ENCODE results near the gene CD2.

The CD2 gene

DNA sequence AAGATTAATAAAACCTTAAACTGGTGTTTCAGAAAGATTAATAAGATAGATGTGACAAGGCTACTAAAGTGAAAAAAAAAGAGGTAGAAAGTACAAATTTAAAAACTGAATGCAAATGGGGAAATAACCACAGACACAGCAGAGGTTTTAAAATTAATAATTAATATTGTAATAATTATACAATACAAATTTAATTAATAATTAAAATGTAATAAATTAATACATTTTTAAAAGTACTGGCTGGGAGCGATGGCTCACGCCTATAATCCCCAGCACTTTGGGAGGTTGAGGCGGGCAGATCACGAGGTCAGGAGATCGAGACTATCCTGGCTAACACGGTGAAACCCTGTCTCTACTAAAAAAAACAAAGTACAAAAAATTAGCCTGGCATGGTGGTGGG, 26.8 kb downstream of the CD2 start:
- no peak for DNase-seq

DNA sequence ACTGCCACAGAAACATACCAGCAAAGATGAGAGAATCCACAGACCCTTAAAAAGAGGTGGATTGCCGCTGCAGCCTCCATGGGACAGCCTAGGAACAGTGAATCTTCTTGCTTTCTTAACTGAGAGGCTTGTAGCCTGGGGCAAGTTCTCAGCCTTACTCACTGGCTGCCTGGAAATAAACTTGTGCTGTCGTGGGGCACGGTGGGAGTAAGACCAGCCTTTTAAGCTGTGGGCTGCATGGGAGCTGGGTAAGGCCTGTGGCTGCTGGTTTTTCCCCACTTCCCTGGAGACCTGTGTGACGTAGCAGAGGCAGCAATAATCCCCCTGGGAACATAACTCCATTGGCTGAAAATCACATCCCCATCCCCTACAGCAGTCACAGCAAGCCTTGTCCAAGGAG, 30.8 kb downstream of the CD2 start:
- no peak for DNase-seq

DNA sequence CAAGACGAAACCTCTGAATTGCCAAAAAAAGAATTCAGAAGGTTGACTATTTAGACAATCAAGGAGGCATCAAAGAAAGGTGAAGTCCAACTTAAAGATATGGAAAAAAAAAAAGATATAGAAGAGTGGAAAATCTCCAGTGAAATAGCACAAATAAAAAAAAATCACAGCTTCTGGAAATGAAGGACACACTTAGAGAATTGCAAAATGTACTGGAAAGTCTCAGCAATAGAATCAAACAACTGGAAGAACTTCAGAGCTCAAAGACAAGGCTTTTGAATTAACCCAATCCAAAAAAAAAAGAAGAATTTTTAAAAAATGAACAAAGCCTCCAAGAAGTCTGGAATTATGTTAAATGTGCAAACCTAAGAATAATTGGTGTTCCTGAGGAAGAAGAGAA, 31.8 kb downstream of the CD2 start:
- no peak for DNase-seq

DNA sequence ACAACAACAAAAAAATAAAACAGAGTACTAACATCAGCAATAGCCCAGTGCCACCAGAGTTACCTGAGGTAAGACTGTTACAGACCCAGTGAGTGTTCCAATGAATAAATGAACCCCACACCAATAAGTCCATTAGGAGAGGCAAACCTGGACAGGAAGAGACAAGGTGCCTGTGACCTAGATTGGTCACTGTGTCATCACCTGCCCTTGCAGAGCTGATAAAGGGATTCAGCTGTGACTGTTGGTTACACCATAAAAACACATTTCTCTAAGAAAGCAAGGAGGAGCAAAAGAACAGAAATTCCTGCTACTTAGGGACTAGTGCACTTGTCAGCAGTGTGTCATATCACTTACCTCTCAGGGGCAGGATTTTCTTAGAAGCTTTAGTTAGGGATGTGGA, 37.5 kb downstream of the CD2 start:
- no peak for DNase-seq

DNA sequence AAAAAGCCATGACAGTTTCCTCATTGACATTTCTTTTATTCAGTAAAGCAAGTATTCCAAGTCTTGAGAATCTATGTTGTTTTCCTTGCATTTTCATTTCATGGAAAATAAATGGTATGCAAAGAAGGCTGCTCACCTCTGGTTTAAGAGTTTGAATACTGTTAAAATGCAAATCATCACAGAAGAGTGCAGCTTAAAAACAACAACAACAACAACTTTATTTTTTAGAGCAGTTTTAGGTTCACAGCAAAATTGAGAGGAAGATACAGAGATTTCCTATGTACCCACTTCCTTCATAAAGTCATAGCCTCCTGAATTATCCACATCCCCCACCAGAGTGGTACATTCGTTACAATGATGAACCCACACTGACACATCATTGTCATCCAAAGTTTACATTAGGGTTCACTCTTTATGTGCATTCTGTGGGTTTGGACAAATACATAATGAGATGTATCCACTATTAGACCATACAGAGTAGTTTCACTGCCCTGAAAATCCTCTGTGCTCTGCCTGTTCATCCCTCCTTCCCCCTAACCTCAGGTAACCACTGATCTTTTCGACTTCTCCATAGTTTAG, 39.2 kb downstream of the CD2 start:
- DNase-seq, result no peak

DNA sequence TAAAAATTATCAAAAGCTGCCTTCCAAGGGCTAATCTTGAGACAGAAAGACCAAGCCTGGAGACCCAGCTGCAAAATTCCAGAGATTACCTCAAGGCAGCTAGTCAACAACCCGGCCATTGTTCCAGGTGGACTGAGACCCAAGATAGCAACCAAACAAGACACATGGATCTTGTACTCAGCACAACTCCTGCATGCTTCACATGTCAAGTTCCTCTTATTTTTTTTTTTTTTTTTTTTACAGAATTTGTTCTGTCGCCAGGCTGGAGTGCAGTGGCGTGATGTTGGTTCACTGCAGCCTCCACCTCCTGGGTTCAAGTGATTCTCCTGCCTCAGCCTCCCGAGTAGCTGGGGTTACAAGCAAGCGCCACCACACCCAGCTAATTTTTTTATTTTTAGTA, 40.1 kb downstream of the CD2 start:
- no peak for DNase-seq

DNA sequence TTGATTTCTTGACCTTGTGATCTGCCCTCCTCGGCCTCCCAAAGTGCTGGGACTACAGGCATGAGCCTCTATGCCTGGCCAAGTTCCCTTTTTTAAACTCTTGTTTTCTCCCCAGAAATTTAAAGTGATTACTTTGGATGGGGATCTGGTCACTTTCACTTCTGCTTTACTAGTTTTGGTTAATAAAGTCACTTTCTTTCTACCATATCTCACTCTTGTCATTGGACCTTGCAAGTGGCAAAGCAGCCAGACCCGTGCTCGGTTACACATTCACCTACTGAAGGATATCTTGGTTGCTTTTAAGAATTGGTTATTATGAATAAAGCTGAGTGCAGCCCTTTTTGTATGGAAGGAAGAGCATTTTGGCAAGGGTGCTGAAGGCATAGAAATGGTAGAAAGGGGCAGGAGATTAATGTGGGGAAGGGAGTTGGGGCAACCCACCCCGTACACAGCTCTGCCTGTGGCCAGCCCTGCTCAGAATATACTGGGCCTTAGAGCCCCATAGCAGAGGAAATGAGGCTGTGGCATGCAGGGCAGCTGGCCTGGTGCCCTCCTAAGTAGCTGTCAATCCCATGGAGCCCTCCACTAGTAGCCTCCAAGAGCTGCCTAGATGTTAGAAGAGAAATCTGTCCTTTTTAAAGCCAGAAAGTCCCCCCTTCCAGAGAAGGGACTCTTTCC, 40.7 kb downstream of the CD2 start:
- no peak for DNase-seq

DNA sequence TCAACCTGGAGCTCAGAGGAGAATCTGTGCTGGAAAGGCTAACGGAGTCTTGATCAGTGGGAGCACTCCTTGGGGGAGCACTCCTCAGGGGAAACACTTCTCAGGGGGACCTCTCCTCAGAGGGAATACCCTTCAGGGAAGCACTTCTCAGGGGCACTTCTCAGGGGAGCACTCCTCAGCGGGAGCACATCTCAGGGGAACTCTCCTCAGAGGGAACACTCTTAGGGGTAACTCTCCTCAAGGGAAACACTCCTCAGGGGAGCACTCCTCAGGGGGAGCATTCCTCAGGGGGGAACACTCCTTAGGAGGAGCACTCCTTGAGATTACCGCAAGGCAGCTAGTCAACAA, 41.2 kb downstream of the CD2 start:
- no peak for DNase-seq

DNA sequence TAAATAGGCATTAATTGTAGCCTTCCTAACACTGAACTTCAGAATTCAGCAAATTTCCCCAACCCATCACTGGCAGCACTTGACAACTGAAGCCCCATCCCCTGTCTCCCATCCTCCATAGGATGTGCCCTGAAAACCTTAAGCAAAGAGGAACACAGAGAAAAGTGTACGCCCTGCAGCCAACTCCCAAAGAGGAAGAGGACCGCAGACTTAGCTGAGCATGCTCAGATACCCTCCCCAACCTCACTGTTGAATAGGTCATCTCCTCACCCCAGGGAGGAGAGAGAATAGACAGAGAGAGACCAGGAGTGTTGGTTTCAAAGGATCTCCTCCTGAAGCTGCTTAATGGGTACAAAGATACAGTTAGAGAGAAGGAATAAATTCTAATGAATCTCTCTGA, 50.5 kb downstream of the CD2 start:
- DNase-seq, result no peak

DNA sequence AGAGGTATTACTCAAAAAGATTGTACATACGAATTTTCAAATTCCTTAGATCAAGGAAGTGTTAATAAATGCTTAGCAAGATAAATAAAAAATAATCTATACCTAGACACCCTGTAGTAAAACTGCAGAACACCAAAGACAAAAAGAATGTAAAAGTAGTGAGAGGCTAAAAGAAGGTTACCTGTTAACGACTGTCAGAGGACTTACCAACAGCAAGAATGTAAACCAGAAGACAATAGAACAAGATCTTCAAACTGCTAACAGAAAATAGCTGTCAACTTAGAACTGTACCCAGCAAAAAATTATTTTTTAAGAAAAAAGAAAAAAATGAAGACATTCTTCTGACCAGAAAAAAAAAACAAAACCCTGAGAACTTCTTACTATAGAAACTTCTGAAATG, 51.2 kb downstream of the CD2 start:
- DNase-seq, result no peak

DNA sequence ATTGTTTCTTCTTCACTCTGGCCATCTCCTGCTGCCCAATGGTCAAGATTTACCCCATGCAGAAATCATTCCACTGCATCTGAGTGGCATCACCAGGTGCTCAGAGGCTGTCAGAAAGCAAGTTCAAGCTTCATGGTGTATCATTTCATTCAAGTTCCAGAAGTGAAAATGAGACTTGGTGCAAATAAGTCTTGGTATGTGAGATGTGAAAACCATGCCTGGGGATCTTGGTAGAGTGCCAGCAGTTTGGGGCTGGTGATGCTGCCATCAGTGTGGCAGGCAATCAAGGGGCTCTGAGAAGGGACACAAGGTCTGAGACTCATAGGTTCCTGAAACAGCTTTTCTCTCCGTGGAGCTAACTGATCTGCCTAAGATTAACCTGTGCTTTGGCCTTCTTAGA, 52.0 kb downstream of the CD2 start:
- no peak for DNase-seq

DNA sequence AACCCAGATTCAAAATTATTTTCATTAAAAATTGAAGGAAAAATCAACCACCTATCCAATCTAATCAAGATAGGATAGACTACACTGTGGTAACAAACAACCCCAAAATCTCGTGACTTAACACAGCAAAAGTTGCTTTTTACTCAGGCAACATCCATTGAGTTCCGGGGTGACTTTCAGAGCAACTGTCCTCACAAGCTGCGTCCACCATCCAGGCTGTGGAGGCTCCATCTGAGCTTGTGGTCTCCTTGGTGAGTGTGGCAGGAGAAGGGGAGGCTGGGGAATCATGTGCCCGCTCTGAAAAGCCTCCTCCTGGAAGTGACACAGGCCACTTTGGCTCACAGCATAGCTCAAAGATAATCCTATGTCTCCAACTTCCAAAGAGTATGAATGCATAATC, 52.4 kb downstream of the CD2 start:
- no peak for DNase-seq

DNA sequence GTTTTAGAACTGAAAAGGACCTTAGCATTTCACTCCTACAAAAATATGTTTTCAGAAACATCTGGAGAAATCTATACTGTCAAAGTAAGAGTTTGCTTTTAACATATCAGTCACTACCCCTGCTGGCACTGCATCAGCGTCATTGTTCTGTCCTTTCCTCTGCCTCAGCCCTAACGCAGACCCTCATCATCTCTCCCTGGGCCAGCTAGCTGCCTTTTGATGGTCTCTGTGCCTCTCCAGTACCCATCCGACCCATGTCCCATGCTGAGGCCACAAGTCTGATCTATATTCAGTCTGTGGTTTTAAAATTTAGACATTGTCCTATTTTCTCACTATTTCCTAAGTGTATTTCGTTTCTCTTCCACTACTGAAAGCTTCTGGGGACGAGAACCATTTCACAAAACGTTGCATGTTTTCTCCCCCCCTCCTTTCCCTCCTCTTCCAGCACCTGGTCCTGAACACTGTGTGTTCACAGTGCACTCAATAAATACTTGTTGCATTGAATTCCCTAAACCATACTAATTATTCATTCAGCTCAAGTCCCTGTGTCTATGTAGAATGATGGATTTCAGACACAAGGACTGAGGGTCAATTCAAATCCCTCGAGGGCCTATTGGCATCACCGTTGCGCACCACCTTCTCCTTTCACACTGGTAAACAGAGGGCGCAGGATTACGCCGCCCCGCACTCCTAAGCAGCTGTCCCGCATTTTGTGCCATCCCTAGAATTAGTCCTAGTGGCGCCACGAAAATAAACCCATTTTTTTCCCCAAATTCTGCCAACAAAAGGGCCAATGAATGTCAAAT, 53.4 kb downstream of the CD2 start:
- no peak for DNase-seq

DNA sequence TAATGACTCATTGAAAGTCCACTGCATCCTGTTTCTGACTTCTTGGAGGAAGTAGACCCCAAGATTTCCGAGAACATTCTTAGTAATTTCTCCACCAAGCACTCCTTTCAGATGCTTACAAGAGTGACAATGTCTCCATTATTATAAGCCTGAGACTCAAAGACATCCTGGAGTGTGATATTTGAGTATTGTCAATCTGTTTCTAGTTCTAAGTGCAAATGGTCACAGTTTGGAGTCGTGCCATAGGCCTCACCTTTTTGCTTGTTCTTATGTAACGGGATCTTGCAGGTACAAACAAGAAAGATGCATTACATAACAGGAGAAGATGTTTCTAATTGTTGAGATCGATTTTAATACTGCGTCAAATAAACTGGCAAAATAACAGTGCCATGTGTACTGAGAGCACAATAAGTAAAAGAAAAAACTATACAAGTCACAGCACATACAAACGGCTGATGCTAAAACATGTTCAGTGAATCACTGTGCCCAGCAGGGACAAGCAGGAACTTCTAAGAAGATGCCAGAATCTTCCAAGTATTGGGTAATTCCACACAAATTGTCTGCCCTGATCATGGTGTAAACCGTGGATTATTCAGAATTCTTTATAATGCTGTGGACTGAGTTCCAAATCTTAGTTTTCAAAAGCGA, 54.1 kb downstream of the CD2 start:
- no peak for DNase-seq

DNA sequence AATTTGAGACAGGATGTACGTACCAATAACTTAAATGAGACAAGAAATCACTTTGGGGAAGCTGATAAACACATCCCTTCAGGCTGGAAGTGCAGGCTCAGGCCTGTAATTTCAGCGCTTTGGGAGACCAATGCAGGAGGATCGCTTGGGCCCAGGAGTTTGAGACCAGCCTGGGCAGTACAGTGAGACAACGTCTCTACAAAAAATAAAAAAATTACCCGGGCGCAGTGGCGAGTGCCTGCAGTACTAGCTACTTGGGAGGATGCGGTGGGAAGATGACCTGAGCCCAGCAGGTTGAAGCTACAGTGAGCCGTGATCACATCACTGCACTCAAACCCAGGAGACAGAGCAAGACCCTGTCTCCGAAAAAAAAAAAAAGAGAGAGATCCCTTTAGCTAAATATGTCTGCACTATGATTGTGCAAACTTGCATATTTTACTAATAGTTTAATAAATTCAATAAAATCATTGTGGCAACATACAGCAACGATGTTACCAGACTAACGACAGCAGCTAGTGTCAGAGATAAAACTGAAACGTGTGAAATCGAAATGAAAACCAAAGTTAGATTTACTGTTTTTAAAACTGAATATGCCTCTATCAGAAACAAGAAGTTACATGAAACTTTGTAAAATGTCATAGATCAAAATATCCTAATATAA, 54.7 kb downstream of the CD2 start:
- DNase-seq, result no peak

DNA sequence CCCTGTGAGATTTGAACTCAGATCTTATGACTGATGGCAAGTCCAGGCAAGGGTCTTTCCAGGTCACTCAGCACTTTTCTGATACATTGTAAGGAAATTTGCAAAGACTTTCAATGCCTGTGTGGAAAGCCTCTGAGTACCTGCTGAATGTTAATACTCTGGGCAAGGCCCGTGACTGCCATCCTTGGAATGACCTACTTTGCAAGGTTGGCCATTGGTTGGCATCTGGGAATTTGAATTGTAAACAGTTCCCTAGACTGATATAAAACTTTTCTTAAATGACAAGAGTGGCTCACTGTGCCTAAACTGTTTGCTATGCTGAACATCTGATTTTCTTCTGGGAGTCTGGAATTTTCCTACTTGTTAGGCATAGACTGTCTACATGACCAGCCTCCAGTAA, 57.1 kb downstream of the CD2 start:
- no peak for DNase-seq

DNA sequence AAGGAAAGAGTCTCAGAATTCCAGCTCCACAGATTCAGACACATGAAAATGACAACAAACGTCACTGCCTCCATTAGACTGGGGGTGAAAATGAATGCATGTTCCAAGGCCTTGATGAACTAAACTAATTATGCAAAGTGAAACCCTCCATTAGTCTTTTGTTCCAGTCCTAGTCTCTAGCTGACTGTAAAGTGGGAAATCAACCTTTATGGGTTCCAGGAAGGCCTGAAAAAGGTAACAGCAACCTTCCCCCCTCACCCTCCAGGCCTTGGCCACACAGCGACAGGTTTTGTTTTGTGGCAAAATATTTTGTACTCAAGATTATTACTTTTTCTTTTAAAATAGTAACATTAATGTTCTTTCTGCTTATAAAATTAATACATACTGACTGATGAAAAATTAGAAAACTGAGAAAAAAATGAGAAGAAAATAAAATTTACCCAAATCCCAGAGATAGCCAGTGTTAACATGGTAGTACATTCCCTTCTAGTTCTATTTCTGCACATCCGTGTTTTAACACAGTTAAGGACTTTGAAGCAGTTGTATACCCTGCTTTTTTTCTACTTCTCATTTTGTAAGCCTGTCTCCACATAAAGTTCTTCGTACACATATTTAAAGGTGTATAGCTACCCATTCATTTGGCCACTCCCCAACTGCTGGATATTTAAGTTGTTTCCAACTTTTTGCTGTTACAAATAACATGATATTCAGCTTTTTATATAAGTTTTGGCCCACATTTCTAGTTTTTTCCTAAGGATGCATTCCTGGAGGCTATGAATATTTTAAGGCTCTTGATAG, 60.9 kb downstream of the CD2 start:
- DNase-seq, result no peak

DNA sequence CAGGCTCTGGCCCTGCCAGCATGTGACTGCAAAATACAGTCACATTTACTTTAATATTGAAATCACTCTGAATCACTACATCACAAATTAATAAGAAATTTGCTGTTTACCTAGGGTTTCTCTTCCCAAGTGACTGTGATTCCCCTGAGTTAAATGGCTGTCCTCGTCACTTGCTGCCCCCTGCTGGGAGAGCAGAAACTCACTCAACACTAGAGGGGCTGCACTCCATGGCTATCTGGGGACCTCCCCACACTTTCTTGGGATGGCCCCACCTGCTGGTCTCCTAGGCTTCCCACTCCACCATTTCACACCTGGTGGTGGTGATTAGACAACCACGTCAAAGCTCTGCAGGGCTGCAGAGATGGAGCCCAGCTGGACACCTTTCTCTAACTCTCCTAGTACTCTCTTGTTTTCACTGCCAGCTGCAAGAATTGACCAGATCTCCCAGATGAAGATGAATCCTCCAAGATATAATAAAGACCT, 63.4 kb downstream of the CD2 start:
- no peak for DNase-seq
